Sciatic nerve (tissue), 2 donors: ENCODE results near the gene INTU. TPM values are rescaled to one million over a fixed set of nuclear protein-coding genes. Genes with fewer than 3 reads are reported as not detected.
"Not testable (repeated sequence)": the region's sequence is repeated elsewhere in the genome, so short reads cannot be mapped to it uniquely, and the experiment has no call there.

Experiments used
- ATAC-seq: fragments of 200-7000 bp; cut with Tn5 transposase; one replicate; pipeline ENCODE4 v1.9.1; 2020; ENCODE audit warnings: mild to moderate bottlenecking, moderate library complexity
- DNase-seq: peaks from one replicate; pipeline ENCODE4 v3.0.0-alpha.2; 2020; ENCODE audit warnings: low spot score
- intact Hi-C: fragments of 100-400 bp; cut with DNase I; formaldehyde crosslinking; loops from one replicate; pipeline ENCODE4 v1.14.2; 2022
- total RNA-seq: library from RNA; stranded (reverse); fragmentation: NEBNext Ultra II Directional; extraction: Animal tissue kit (Norgen Biotek cat#: 25700); gene quantifications from one replicate; pipeline ENCODE4 v1.2.1, GENCODE V29; 2021
- donor health status: DM: no; HTN: no; CAD: no.
- donor health status: DM: no; HTN: no; CAD: no.

Gene INTU
- total RNA-seq, 1 donor from 2014 or later = 24.2 TPM

GRCh38 chr4:127634181-127634580, 1.4 kb downstream of the INTU start:
- intact Hi-C loops = no loop called here
- DNase-seq (no peak), ATAC-seq (no peak)

- intact Hi-C loops = no loop called here
- ATAC-seq (peak; percentile 41), DNase-seq (no peak)
Measured at GRCh38 chr4:127641524-127641923, 8.8 kb downstream of the INTU start.

GRCh38 chr4:127642169-127642568, 9.4 kb downstream of the INTU start:
- ATAC-seq (no peak), DNase-seq (no peak)
- intact Hi-C loops = no loop called here

GRCh38 chr4:127643791-127644190, 11.0 kb downstream of the INTU start:
- intact Hi-C loops = no loop called here
- ATAC-seq = no peak
- DNase-seq = no peak

- intact Hi-C loops = no loop called here
- ATAC-seq = no peak
- no peak for DNase-seq
Measured at GRCh38 chr4:127648061-127648460, 15.3 kb downstream of the INTU start.

GRCh38 chr4:127655590-127655989, 22.8 kb downstream of the INTU start:
- ATAC-seq, intact Hi-C loops, DNase-seq: not testable (repeated sequence)

GRCh38 chr4:127656047-127656680, 23.4 kb downstream of the INTU start:
- no peak for DNase-seq
- no peak for ATAC-seq
- intact Hi-C loops = no loop called here

- intact Hi-C loops = no loop called here
- no peak for ATAC-seq
Measured at GRCh38 chr4:127660284-127660885, 27.6 kb downstream of the INTU start.

GRCh38 chr4:127667116-127667515, 34.4 kb downstream of the INTU start:
- intact Hi-C loops = no loop called here
- no peak for DNase-seq
- no peak for ATAC-seq

More at GRCh38 chr4:127660284-127660885, 27.6 kb downstream of the INTU start:
- DNase-seq = no peak

GRCh38 chr4:127667772-127668171, 35.0 kb downstream of the INTU start:
- intact Hi-C loops = no loop called here
- no peak for DNase-seq
- ATAC-seq = no peak

- ATAC-seq = no peak
- no peak for DNase-seq
- intact Hi-C loops = no loop called here
Measured at GRCh38 chr4:127668770-127669169, 36.0 kb downstream of the INTU start.

GRCh38 chr4:127669691-127670090, 36.9 kb downstream of the INTU start:
- ATAC-seq (no peak), DNase-seq (no peak)
- intact Hi-C loops = no loop called here

GRCh38 chr4:127672111-127672510, 39.4 kb downstream of the INTU start:
- ATAC-seq = no peak
- intact Hi-C loops = no loop called here

GRCh38 chr4:127685292-127685691, 52.5 kb downstream of the INTU start:
- ATAC-seq = no peak

More at GRCh38 chr4:127672111-127672510, 39.4 kb downstream of the INTU start:
- no peak for DNase-seq

GRCh38 chr4:127686658-127687057, 53.9 kb downstream of the INTU start:
- intact Hi-C loops = no loop called here
- ATAC-seq (no peak), DNase-seq (no peak)

More at GRCh38 chr4:127685292-127685691, 52.5 kb downstream of the INTU start:
- intact Hi-C loops = no loop called here
- no peak for DNase-seq

- DNase-seq (no peak), ATAC-seq (no peak)
- intact Hi-C loops = no loop called here
Measured at GRCh38 chr4:127687580-127687979, 54.8 kb downstream of the INTU start.

- ATAC-seq (no peak), DNase-seq (no peak)
- intact Hi-C loops = no loop called here
Measured at GRCh38 chr4:127698789-127699200, 66.0 kb downstream of the INTU start.

GRCh38 chr4:127708985-127709384, 76.2 kb downstream of the INTU start:
- no peak for DNase-seq
- ATAC-seq = peak; percentile 38

GRCh38 chr4:127709456-127709855, 76.7 kb downstream of the INTU start:
- DNase-seq (no peak), ATAC-seq (no peak)
- intact Hi-C loops = no loop called here

More at GRCh38 chr4:127708985-127709384, 76.2 kb downstream of the INTU start:
- intact Hi-C loops = no loop called here

GRCh38 chr4:127730142-127730913, 97.6 kb downstream of the INTU start, which contains the start of gene SLC25A31:
Gene SLC25A31 (plus strand): TSS chr4:127730400. CDS start chr4:127730546, 146 bp downstream.
- intact Hi-C loops = no loop called here
- DNase-seq (no peak), ATAC-seq (no peak)
